ENCODE results near the gene KDELR1. TPM values are rescaled to one million over a fixed set of nuclear protein-coding genes. Genes with fewer than 3 reads are reported as not detected.
A peak's percentile ranks its signal among the peaks of the same experiment; 100 is the strongest.

Gene KDELR1
- total and polyA plus RNA-seq, 2 of the 13 experiments (the other 11 are each of a cell fraction or from before 2014, with no cell fraction given): 134 to 185 TPM

- peak in 1 of 2 experiments; percentile 73; a peak in 2 of 4 replicates for TF ChIP-seq KLF16 (CRISPR knock-in tag; IDR thresholded peaks at IDR 0.05)
- TF ChIP-seq, protein P1, sequence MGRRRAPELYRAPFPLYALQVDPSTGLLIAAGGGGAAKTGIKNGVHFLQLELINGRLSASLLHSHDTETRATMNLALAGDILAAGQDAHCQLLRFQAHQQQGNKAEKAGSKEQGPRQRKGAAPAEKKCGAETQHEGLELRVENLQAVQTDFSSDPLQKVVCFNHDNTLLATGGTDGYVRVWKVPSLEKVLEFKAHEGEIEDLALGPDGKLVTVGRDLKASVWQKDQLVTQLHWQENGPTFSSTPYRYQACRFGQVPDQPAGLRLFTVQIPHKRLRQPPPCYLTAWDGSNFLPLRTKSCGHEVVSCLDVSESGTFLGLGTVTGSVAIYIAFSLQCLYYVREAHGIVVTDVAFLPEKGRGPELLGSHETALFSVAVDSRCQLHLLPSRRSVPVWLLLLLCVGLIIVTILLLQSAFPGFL (CRISPR knock-in tag; IDR thresholded peaks at IDR 0.05): no peak
- TF ChIP-seq MZF1 (CRISPR knock-in tag; IDR thresholded peaks at IDR 0.05; ENCODE audit: borderline replicate concordance): no peak
- TF ChIP-seq, protein P2, sequence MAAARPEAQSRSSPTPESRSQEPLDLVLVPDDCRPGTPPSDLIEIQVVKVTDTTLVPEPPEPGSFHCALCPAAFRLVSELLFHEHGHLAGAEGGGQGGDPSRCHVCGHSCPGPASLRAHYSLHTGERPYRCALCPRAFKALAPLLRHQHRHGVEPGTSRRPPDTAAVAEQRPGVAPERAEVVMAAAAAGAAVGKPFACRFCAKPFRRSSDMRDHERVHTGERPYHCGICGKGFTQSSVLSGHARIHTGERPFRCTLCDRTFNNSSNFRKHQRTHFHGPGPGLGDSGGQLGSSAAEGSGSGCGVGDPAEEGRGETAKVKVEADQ (CRISPR knock-in tag; IDR thresholded peaks at IDR 0.05; ENCODE audit: borderline replicate concordance): peak; percentile 75; the same call in 1 of the 2 replicates
- TF ChIP-seq POLR2G (IDR thresholded peaks at IDR 0.05; ENCODE audit: low read depth, low read length): peak; percentile 48
- TF ChIP-seq ZNF891 (CRISPR knock-in tag; IDR thresholded peaks at IDR 0.05): no peak
- no peak for TF ChIP-seq ZFP36L1 (CRISPR knock-in tag; IDR thresholded peaks at IDR 0.05)
- TF ChIP-seq ATF2 (CRISPR knock-in tag; IDR thresholded peaks at IDR 0.05): peak; percentile 65; the same call in 1 of the 2 replicates
- no peak for TF ChIP-seq PLSCR1 (CRISPR knock-in tag; IDR thresholded peaks at IDR 0.05; ENCODE audit: borderline replicate concordance)
- peak; percentile 94 for TF ChIP-seq TCF7L2 (IDR thresholded peaks at IDR 0.05; ENCODE audit: low read depth, low read length)
- no peak for TF ChIP-seq PRDM15 (CRISPR knock-in tag; IDR thresholded peaks at IDR 0.05)
- TF ChIP-seq ZNF792 (CRISPR knock-in tag; IDR thresholded peaks at IDR 0.05): peak; percentile 88
- peak; percentile 98 to 100 for TF ChIP-seq NR2F1 (CRISPR knock-in tag; IDR thresholded peaks at IDR 0.05)
- TF ChIP-seq ZNF773 (CRISPR knock-in tag; IDR thresholded peaks at IDR 0.05; ENCODE audit: borderline replicate concordance): no peak
- peak; percentile 77; the same call in 1 of the 2 replicates for TF ChIP-seq HHEX (CRISPR knock-in tag; IDR thresholded peaks at IDR 0.05)
- TF ChIP-seq ASH2L (IDR thresholded peaks at IDR 0.05; ENCODE audit: insufficient read length, low read depth, low read length): no peak
- TF ChIP-seq ARNT (IDR thresholded peaks at IDR 0.05): no peak
- TF ChIP-seq, protein P3, sequence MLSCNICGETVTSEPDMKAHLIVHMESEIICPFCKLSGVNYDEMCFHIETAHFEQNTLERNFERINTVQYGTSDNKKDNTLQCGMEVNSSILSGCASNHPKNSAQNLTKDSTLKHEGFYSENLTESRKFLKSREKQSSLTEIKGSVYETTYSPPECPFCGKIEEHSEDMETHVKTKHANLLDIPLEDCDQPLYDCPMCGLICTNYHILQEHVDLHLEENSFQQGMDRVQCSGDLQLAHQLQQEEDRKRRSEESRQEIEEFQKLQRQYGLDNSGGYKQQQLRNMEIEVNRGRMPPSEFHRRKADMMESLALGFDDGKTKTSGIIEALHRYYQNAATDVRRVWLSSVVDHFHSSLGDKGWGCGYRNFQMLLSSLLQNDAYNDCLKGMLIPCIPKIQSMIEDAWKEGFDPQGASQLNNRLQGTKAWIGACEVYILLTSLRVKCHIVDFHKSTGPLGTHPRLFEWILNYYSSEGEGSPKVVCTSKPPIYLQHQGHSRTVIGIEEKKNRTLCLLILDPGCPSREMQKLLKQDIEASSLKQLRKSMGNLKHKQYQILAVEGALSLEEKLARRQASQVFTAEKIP (CRISPR knock-in tag; IDR thresholded peaks at IDR 0.05; ENCODE audit: borderline replicate concordance): no peak
Observed at GRCh38 chr19:48354332-48354992, 36.9 kb downstream of the KDELR1 start (continued).

All from HepG2 (cell line).